NCI-H345 (cell line): ENCODE measurements around the gene RNF2.

Experiments
- DNase-seq: peaks from one replicate; lab custom pipeline; 2025; lab: John Stamatoyannopoulos, UW

Gene RNF2

DNA sequence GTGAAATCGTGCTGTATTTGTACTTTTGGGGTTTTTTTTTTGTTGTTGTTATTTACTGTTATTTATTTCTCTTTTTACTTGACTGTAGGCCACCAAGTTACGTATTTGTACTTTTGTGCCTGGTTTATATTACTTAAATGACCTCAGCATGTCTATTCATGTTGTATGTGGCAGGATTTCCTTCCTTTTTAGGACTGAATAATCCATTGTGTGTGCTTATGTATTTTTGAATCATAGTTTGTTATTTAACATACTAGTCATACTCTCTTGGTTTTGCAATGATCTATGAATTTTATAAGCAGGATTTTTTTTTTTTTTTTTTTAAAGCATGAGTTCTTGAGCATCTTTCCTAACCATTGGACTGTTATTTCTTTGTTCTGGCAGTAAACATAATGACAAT, 51.2 kb downstream of the RNF2 start:
- DNase-seq: no peak

GRCh38 chr1:185104083-185104482, 58.7 kb downstream of the RNF2 start:
- no peak for DNase-seq

GRCh38 chr1:185105121-185105520, 59.8 kb downstream of the RNF2 start:
- no peak for DNase-seq

- no peak for DNase-seq
Observed at GRCh38 chr1:185108321-185108720, 63.0 kb downstream of the RNF2 start.

DNA sequence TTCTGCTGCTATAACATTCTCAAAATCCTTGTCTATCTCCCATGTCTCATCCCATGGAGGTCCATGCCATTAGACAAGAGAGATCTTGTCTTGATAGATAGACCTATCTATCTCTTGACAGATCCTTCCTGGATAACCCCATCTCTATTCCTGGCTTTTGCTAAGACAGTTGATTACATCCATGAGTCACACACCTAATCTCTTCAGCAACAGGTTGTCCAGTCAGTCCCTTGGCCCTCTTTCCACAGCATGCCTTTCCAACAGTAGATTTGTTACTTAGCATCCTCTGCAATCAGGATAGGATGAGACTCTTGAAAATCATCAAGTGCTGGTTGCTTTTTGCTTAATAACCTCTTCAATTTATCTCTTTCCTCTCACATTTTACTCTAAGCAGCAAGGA, 64.8 kb downstream of the RNF2 start:
- no peak for DNase-seq

- DNase-seq: no peak
Observed at GRCh38 chr1:185111873-185112272, 66.5 kb downstream of the RNF2 start.

- no peak for DNase-seq
Observed at GRCh38 chr1:185112356-185112755, 67.0 kb downstream of the RNF2 start.

- no peak for DNase-seq
Observed at GRCh38 chr1:185129708-185130107, 84.3 kb downstream of the RNF2 start.

GRCh38 chr1:185132534-185132933, 87.2 kb downstream of the RNF2 start:
- DNase-seq: no peak

GRCh38 chr1:185137896-185138545, 92.7 kb downstream of the RNF2 start:
- no peak for DNase-seq

DNA sequence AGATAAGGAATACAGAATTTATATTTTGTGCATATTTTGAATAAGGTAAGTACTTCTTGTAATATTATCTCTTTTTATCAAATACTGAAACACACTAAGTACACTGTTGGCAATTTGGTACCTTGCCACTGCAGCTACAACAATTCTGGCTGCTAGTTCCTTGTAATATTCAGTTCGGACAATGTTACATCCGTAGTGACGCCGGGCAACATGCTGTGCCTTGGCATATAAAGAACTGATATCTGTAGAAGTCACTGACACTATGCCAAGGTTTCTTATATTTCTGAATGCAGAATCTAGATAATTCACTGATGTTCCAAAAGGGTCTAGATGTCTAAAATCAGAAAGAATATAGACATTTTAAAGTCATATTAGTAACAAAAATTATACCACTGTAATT, 93.9 kb downstream of the RNF2 start:
- DNase-seq: no peak

GRCh38 chr1:185144233-185144632, 98.9 kb downstream of the RNF2 start:
- no peak for DNase-seq

DNA sequence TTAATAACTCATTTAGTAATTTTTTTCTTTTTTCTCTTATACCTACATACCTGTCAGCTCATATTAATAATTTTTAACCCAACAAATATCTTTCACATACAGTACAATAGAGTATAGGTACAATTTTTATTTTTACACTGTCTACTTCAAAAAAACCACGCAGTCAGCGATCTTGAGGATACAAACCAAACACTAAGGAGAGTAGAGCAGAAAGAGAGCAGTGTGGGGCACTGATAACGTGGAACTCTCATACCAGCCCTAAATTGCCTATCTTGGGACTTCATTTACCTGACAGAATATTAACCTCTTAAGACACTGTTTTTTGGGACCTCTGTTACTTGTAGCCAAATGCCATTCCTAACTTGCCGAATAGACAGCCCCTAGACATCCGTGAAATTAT, 105.9 kb downstream of the RNF2 start:
- DNase-seq: no peak
